Smooth muscle cell (in vitro differentiated cells): ENCODE measurements around the gene GMDS. TPM values are rescaled to one million over a fixed set of nuclear protein-coding genes. Genes with fewer than 3 reads are reported as not detected.

Experiments
- DNase-seq: peaks from one replicate; lab custom pipeline; 2025; ENCODE audit not compliant: unreplicated experiment; lab: John Stamatoyannopoulos, UW
- H2AFZ ChIP-seq: fragments of 200-600 bp; sonication (generic); 2 replicates; pipeline ENCODE4 v1.6.0; 2016; ENCODE audit warnings: antibody characterized with exemption, low read depth, mild to moderate bottlenecking
- H3F3A ChIP-seq: fragments of 200-600 bp; sonication (generic); 2 replicates; pipeline ENCODE4 v1.6.0; 2017; ENCODE audit warnings: antibody characterized with exemption, low read depth
- H3K27ac ChIP-seq: fragments of 200-600 bp; sonication (generic); 2 replicates; pipeline ENCODE4 v1.5.1; 2016; ENCODE audit warnings: low read depth, mild to moderate bottlenecking
- H3K27me3 ChIP-seq: fragments of 200-600 bp; sonication (generic); 2 replicates; pipeline ENCODE4 v1.6.1; 2016; ENCODE audit warnings: low read depth, mild to moderate bottlenecking
- H3K36me3 ChIP-seq: fragments of 200-600 bp; sonication (generic); 2 replicates; pipeline ENCODE4 v1.5.1; 2016; ENCODE audit warnings: low read depth
- H3K4me1 ChIP-seq: fragments of 200-600 bp; sonication (generic); 2 replicates; pipeline ENCODE4 v1.5.1; 2016; ENCODE audit warnings: low read depth
- H3K4me2 ChIP-seq: fragments of 200-600 bp; sonication (generic); 2 replicates; pipeline ENCODE4 v1.6.0; 2016; ENCODE audit warnings: mild to moderate bottlenecking
- H3K4me3 ChIP-seq: fragments of 200-600 bp; sonication (generic); 2 replicates; pipeline ENCODE4 v1.5.1; 2016; ENCODE audit warnings: mild to moderate bottlenecking
- H3K79me2 ChIP-seq: fragments of 200-600 bp; sonication (generic); 2 replicates; pipeline ENCODE4 v1.6.0; 2016; ENCODE audit warnings: low read depth, mild to moderate bottlenecking
- H3K9ac ChIP-seq: fragments of 200-600 bp; sonication (generic); 2 replicates; pipeline ENCODE4 v1.6.0; 2016; ENCODE audit warnings: low read depth
- H3K9me3 ChIP-seq: fragments of 200-600 bp; sonication (generic); replicated peaks from 2 replicates; pipeline ENCODE4 v1.5.1; 2016; ENCODE audit warnings: low read depth
- H4K20me1 ChIP-seq: fragments of 200-600 bp; sonication (generic); 2 replicates; pipeline ENCODE4 v1.6.0; 2016; ENCODE audit warnings: low read depth
- CTCF ChIP-seq: fragments of 200-600 bp; sonication (generic); IDR thresholded peaks from 2 replicates; pipeline ENCODE4 v1.5.1; 2017; ENCODE audit warnings: borderline replicate concordance, mild to moderate bottlenecking, antibody characterized with exemption; ENCODE audit not compliant: insufficient read depth, poor library complexity, severe bottlenecking
- WGBS: methylation state at CpG from one replicate; pipeline ENCODE4 v1.1.7; 2016; ENCODE audit warnings: low lambda C conversion rate; 5-methylcytosine and 5-hydroxymethylcytosine counted together
- polyA plus RNA-seq: library from polyadenylated mRNA; unstranded; fragments of >200 nt; fragmentation: Nextera tagmentation; extraction: Ambion mirVana; gene quantifications from 2 replicates; pipeline ENCODE4 v1.2.1, GENCODE V29; 2016
- total RNA-seq: library from RNA; depleted of rRNA; stranded (reverse); fragments of >200 nt; gene quantifications from 2 replicates; pipeline ENCODE4 v1.2.3, GENCODE V29; 2014

GMDS gene
- total and polyA plus RNA-seq, 2 experiments from 2014 or later: 3.7 to 8.5 TPM

DNA sequence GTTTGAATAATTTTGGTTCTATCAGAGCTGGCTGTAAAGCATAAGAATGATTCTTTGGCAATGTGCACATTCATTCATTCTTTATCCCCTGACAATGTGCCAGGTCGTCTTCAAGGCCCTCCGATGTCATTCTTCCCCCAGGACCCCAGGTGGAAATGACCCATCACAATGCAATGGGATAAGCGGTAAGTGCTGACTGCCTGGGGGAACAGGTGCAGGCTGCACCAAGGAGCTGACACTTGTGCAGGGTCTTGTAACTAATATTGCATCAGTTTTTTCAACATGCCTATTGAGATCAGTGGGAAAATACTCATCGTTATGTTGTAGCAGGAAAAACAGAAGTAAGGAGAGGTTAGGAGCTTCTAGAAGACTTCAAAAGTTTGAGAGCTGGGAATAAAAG, 530.1 kb downstream of the GMDS start:
- H3K4me3 ChIP-seq: no peak overlapping the region
- H3K9ac ChIP-seq: no peak overlapping the region
- H2AFZ ChIP-seq: no peak overlapping the region
- H3K4me1 ChIP-seq: peaks cover 12% of the 10 kb centered on the region
- peaks cover 19% of the 10 kb centered on the region for H3K27me3 ChIP-seq
- WGBS: 84% methylated on average over 4 of the region's 4 CpGs
- H3K4me2 ChIP-seq: no peak overlapping the region
- DNase-seq: no peak
- no peak for TF ChIP-seq CTCF
- no peaks in the 10 kb centered on the region for H4K20me1 ChIP-seq
- H3K9me3 ChIP-seq: no peaks in the 10 kb centered on the region
- no peaks in the 10 kb centered on the region for H3K79me2 ChIP-seq
- H3K36me3 ChIP-seq: no peaks in the 10 kb centered on the region
- no peaks in the 10 kb centered on the region for H3F3A ChIP-seq
- H3K27ac ChIP-seq: no peak overlapping the region

DNA sequence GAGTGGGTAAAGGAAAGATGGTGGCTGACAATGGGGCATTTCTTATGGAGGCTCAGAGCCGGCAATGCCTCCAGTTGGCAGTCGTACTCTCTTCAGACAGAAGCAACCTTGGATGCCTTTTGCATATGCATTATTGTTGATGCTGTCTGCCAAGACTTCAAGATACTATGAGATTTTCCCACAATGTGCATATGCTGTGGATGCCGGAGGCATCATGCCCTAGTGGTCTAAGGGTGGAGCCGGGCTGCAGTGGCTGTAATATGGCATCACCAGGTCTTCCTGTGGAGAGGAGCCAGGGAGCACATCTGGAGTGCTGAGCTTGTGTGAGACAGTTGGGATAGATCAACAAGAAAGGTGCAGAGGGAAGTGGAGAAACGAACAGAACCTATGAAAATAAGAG, 530.8 kb downstream of the GMDS start:
- 96% methylated on average over 5 of the region's 5 CpGs for WGBS
- no peak for TF ChIP-seq CTCF
- no peaks in the 10 kb centered on the region for H3K36me3 ChIP-seq
- no peaks in the 10 kb centered on the region for H3F3A ChIP-seq
- H3K79me2 ChIP-seq: no peaks in the 10 kb centered on the region
- no peaks in the 10 kb centered on the region for H3K9me3 ChIP-seq
- no peak overlapping the region for H3K4me3 ChIP-seq
- no peak overlapping the region for H2AFZ ChIP-seq
- no peak overlapping the region for H3K9ac ChIP-seq
- no peak overlapping the region for H3K4me2 ChIP-seq
- H3K4me1 ChIP-seq: peaks cover 5% of the 10 kb centered on the region
- no peaks in the 10 kb centered on the region for H4K20me1 ChIP-seq
- no peak overlapping the region for H3K27ac ChIP-seq
- H3K27me3 ChIP-seq: peaks cover 19% of the 10 kb centered on the region
- no peak for DNase-seq

DNA sequence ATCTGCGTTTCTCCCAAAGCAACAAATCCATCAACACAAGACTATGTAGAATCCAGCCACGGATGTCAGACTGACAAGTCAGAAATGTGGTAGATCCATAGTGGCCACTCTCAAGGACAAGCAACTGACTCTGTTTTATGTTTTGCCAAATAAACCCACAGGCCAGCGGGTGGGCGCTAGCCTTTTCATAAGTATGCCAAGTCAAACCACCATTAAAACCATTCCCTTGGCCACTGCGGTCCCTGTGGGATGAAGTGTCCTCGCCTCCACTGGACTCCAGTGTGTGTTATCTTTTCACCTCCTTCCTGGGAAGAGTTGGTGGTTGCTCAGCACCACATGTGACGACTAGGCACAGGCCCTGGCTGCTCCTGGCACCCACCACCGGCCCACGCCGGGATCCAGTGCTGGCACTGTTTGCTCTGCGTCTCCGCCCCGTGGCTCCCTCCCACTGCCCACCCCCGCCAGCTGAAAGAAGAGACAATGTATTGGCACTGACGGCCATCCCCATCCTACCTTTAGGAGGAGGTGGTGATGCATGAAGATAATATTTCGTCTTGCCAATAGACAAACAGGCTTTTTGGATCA, 532.3 kb downstream of the GMDS start:
- Histone ChIP-seq H3K4me2 (no peak overlapping the region), H3K79me2 (no peaks in the 10 kb centered on the region), H4K20me1 (no peaks in the 10 kb centered on the region), H3K27ac (no peak overlapping the region), H3K27me3 (peaks cover 19% of the 10 kb centered on the region), H3K4me1 (no peaks in the 10 kb centered on the region), H3K4me3 (no peak overlapping the region), H3K9me3 (no peaks in the 10 kb centered on the region), H2AFZ (no peak overlapping the region), H3F3A (no peaks in the 10 kb centered on the region), H3K9ac (no peak overlapping the region), H3K36me3 (no peaks in the 10 kb centered on the region)
- 86% methylated on average over 16 of the region's 16 CpGs for WGBS
- no peak for TF ChIP-seq CTCF
- DNase-seq: no peak

DNA sequence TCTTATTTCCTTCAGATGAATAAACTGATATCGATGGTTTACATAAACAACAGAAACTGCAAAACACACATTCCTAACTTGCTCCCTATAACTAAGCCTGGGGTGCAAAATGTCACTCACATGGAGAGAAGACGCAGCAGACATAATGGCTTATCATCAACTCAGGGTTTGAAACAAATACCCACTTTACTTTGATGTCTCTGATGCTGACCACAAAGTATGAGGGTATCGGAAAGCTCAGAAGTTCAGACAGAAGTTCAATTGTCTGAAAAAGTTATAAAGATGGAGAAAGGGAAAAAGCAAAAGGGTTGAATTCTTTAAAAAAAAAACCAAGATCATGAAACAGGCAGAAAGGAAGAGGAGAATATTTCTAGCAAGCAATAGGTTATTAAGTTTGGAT, 533.0 kb downstream of the GMDS start:
- 69% methylated on average over 3 of the region's 3 CpGs for WGBS
- Histone ChIP-seq H3K9ac (no peak overlapping the region), H3K9me3 (no peaks in the 10 kb centered on the region), H2AFZ (no peak overlapping the region), H3K4me2 (no peak overlapping the region), H3K79me2 (no peaks in the 10 kb centered on the region), H3F3A (no peaks in the 10 kb centered on the region), H3K27me3 (peaks cover 19% of the 10 kb centered on the region), H3K4me3 (no peak overlapping the region), H4K20me1 (no peaks in the 10 kb centered on the region), H3K27ac (no peak overlapping the region), H3K4me1 (no peaks in the 10 kb centered on the region), H3K36me3 (no peaks in the 10 kb centered on the region)
- no peak for TF ChIP-seq CTCF
- no peak for DNase-seq
